GM19397 (cell line): Measurements from ENCODE around the gene IP6K2.

Experiments used
- ATAC-seq: cut with Tn5 transposase; IDR thresholded peaks from one replicate; pipeline ENCODE4 v1.9.1; 2021; ENCODE audit warnings: mild to moderate bottlenecking, moderate library complexity; ENCODE audit not compliant: unreplicated experiment

Gene IP6K2

DNA sequence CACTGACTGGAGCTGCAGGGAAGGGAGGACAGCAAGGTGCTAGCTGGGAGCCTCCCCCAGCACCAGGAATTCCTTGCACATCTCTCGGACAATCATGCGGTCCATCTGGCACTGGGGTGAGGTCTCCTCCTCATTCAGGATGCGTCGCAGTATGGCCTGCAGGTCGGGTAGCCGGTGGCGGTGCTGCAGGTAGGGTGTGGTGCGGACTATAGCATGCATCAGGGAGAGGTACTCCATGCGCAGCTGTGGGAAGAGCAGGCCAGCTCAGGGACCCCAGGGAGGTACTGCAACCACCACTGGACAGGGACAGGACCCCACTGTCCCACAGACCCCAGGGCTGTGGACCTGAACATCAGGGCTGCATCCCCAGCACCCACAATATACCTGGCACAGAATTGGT is 42.5 kb downstream of the IP6K2 start:
- ATAC-seq, result no peak

DNA sequence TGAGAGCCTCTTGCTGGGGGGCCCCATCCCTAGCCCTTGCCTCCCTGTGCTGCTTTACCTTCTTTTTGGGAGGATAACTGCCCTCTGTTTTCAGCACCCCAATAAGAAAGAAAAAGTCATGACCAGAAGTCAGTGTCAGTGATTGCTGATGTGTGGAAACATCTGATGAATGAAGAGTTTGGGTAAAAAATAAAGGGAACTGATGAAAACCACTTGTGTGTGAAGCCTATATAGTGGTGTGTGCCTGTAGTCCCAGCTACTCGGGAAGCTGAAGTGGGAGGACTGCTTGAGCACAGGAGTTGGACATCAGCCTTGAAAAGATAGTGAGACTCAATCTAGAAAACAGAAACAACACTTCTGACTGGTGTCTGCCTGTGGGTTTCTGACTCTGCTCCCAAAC is 44.5 kb downstream of the IP6K2 start:
- no peak for ATAC-seq

DNA sequence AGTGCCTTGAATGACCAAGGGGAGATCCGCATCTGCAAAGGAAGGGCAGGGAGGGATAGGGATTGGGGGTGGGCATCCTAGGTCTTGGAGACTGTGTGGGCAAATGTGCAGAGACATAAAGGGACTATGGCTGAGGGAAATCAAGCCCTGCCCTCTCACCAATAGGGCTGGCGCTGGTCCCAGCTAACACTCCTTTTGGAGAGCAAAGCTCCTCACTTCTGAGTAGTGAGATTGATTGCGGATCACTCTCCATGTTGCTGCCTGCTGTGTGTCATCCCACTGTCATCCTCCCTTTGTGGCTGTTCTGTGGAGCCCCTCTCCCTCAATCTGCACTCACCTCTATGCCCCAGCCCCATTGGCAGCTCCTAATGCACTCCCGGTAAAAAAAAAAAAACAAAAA is 52.1 kb downstream of the IP6K2 start:
- no peak for ATAC-seq

DNA sequence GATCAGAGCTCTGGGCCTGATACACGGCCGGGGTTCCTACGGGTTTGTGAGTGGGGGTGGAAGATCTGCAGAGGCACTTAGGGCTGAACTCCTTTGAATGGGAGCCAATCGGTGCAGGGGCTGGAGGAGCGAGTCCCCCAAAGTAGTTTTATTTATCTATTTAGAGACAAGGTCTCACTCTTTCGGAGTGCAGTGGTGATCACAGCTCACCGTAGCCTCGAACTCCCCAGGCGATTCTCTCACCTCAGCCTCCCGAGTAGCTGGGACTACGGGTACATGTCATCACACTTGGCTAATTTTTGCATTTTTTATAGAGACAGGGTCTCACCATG is 52.7 kb downstream of the IP6K2 start:
- no peak for ATAC-seq

GRCh38 chr3:48663489-48664312 is 53.3 kb downstream of the IP6K2 start:
- ATAC-seq, result peak; percentile 78

DNA sequence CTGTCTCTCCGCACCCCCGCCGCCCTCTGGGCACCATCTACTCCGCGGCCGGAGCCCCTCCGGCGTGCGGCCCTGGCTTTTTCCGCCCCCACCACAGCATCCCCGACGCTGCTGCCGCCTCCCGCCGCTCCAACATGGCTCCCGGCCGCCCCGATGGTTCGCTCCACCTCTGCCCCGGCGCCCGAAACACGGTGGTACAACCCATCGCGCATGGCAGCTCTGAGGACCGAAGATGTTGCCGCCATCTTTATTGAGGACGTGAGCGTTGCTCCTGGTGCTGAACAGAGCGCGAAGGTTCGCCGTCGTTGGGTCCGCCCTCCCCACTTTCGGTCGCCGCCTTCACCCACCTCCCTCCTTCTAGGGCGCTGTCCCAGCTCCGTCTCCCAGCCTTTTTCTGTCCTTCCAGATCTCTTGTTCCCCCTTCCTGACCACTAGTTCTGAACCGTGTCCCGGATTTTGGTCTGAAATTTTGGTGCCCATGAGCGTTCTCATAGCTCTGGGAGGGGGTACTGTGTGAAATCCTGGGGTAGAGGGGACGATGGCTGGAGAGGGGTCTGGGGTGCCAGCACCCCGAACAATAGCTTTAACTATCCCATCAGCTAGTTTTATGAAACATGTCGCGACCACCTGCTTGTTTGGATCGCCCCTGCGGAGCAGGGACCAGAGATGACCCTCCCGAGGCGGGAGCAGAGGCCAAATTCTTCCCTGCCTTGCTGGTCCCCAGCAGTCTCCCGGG is 54.1 kb downstream of the IP6K2 start, which contains the start of gene CELSR3:
Gene CELSR3 (minus strand): TSS at position 134 of the 736 bp plus-strand sequence. CDS start 252 bp downstream, outside the sequence.
- no peak for ATAC-seq

DNA sequence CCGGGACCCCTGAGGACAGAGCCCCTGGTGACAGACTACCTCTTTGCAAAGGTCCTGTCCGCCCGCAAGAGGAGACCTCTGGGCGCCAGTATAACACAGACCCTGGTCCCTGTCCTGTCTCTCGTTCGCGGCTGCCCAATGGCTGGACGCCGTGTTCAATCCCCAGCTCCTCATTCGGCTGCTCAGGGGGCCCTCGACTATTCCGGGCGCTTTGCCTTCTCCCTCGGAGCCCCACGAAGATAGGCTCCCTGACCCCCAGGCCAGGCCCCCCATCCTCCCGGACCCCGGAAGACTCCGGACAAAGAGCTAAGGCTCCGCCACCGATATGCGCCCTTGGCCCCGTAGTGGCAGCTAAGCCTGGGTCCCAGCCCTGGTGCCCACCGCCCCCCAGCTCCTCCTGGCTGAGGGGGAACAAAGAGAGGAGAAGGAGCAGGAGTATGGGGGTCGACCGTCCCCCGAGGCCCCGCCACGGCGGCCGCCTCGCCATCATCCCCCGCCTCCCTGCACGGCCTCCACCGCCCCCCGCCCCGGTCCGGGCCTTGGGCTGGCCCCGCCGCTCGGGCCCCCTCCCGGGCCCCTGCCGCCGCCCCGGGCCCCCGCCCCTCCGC is 54.8 kb downstream of the IP6K2 start:
- ATAC-seq, result no peak

DNA sequence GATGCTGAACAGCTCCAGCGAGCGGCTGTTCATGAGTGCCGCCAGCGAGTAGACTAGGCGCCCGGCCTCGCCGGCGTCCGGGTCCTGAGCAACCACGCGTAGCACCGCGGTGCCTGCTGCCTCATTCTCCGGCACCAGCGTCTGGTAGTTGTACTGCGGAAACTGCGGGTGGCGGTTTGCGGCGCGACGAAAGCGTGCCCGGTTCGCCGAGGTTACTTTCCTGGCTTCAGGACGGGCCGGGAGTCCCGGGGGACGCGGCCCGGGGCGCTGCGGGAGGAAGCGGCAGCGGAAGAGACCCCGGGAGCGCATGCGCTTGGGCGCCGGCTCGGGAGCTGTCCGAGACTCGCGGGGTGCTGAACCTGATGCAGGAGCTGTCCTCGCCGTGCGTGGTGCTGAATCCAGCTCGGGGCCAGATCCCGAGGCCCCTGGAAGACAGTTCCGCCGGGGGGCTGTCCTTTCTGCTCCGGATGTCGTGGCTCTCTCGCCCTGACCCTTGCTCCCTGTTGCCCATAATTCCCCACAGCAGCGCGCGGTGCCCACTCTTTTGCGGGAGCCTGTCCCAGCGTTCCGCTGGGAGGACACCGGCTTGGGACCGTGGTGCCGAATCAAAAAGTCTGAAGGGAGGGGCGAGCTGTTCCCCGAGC is 55.4 kb downstream of the IP6K2 start:
- ATAC-seq, result no peak

DNA sequence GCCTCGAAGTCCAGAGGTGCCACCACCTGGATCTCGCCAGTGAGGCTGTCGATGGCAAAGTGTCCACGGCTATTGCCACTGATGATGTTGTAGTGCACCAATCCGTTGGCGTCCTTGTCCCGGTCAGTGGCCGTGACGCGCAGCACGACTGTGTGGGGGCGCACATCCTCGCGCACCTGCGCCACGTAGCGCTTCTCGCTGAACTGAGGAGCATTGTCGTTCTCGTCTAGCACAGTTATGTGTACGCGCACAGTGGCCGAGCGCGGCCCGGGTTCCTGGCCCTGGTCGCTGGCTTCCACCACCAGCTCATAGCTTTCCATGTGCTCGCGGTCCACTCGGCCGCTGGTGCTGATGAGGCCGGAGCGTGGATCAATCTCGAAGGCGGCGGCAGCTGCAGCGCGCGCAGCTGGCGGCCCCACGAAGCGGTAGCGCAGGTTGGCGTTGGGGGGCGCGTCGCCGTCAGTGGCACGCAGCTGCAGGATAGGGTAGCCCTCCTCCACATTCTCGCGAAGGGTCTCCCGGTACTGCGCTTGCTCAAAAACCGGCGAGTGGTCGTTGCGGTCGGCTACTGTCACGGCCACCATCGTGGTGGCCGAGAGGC is 56.1 kb downstream of the IP6K2 start:
- no peak for ATAC-seq

- ATAC-seq, result no peak
These were observed 60.2 kb downstream of the IP6K2 start for GRCh38 chr3:48656841-48657281.

DNA sequence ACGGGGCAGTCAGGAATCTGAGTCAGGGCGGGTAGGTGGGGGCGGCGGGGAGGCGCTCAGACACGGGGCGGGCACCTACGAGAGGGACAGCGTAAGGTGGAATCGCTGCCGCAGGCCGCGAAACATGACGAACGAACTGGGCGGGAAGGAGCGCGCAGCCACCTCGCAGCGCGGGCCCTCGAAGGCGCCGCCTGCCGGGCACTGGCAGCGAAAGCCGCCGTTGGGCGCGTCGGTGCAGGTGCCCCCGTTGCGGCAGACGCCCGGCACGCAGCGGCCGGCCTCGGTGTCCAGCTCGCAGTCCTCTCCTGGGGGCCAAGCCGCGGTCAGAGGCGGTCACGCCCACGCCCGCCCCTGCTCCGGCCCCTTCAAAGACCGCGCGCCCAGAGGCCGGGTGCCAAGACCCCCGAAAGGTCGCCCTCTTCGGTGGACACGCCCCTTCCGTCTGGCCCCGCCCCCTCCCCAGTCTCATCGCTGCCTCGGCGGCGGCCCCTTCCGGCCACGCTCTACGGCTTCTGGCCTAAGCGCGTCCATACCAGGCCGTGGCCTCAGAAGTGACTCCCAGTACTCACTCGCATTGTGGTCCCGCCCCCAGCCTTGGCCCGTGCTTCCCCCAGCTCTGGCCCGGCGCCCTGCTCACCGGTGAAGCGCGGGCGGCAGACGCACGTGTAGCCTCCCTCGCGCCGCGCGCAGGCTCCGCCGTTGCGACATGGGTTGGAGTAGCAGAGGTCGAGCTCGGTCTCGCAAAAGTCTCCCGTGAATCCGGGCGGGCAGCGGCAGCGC is 60.8 kb downstream of the IP6K2 start:
- peak; percentile 53 for ATAC-seq

GRCh38 chr3:48655606-48656005 is 61.4 kb downstream of the IP6K2 start:
- no peak for ATAC-seq

GRCh38 chr3:48655063-48655462 is 62.0 kb downstream of the IP6K2 start:
- no peak for ATAC-seq

GRCh38 chr3:48652923-48653715 is 63.9 kb downstream of the IP6K2 start:
- no peak for ATAC-seq

DNA sequence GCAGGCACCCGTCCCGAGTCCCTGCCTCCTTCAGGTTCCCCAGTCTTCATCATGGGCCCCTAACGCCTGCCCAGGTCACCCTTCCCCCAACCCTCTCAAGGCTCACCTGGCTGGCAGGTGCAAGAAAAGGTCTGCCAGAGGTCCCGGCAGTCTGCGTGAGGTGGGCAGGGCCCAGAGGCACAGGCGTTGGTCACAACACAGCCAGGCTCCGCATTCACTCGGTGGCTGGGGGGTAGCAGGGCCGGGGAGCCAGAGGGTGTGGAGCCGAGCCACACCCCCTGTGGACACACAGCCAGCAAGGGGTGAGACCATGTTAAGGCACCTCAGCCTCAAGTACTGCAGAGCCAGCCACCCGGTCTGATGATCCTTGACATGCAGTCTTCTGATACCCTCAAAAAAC is 65.2 kb downstream of the IP6K2 start:
- no peak for ATAC-seq

DNA sequence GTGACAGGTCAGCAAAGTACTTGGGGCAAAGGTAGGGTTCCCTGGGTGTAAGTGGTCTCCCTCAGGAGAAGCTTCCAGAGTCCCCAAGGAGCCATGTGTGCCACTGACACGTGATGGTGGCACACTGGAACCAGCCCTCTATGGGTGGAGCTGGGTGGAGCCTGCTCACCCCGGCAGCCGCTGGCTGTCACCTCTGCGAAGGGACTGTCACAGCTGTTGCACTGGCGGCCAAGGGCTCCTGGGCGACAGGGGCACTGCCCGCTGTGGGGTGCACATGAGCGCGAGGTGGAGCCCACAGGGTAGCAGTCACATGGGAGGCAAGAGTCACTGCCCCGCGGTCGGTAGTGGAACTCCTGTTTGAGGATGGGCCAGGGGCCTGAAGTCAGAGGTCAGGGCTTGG is 66.3 kb downstream of the IP6K2 start:
- no peak for ATAC-seq

DNA sequence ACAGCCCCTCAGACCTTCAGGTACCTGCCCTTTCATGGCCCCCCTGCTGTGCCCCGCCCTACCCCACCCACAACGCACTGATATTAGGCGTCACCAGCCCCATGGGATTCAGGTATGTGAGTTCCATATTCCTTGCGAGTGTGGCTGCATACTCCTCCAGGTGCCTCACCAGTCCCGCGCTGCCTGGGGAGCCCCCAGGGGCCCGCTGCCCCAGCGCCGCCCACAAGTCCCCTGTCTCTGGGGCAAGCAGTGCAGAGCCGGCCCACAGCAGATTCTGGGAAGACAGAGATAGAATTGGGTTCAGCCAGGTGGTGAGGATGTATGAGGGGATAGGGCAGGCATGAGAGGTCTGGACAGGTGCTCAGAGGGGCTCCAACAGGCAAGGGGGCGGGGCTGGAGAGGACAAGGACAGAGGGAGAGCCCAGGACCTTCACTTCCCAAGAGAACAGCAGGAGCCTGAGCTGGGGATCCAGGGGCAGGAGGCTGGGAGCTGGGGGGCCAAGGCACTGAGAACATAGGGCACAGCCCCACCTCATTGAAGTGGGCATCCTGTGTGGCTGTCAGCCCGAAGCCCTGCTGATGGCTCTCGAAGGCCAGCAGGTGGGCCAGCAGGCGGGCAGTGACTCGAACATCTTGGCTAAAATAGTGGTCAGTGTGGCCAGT is 68.7 kb downstream of the IP6K2 start:
- ATAC-seq, result no peak

GRCh38 chr3:48647714-48648113 is 69.3 kb downstream of the IP6K2 start:
- no peak for ATAC-seq
